DOHH2 (cell line): ENCODE data around the gene FNDC3A.
"Not testable (repeated sequence)": the region's sequence is repeated elsewhere in the genome, so short reads cannot be mapped to it uniquely, and the experiment has no call there.

Experiments used
- H3F3A ChIP-seq: fragments of 200-600 bp; sonication (generic), shearing (Covaris generic); 2 replicates; pipeline ENCODE4 v1.6.0; 2016; ENCODE audit warnings: antibody characterized with exemption, mild to moderate bottlenecking; ENCODE audit not compliant: control insufficient read depth, insufficient read depth
- H3K27ac ChIP-seq: fragments of 200-600 bp; sonication (generic); 2 replicates; pipeline ENCODE4 v1.5.1; 2014; ENCODE audit warnings: low read depth, mild to moderate bottlenecking, low read length, moderate library complexity
- H3K27me3 ChIP-seq: fragments of 200-600 bp; sonication (generic); 2 replicates; pipeline ENCODE4 v1.6.1; 2014; ENCODE audit warnings: mild to moderate bottlenecking, low read length, mixed read lengths; ENCODE audit not compliant: control insufficient read depth
- H3K36me3 ChIP-seq: fragments of 200-600 bp; sonication (generic); 2 replicates; pipeline ENCODE4 v1.6.1; 2014; ENCODE audit warnings: mild to moderate bottlenecking, low read length, moderate library complexity, mixed read lengths; ENCODE audit not compliant: control insufficient read depth
- H3K4me1 ChIP-seq: fragments of 200-600 bp; sonication (generic); 2 replicates; pipeline ENCODE4 v1.6.1; 2014; ENCODE audit warnings: mild to moderate bottlenecking, low read length, mixed read lengths; ENCODE audit not compliant: control insufficient read depth
- H3K4me2 ChIP-seq: fragments of 200-600 bp; sonication (generic); 2 replicates; pipeline ENCODE4 v1.6.0; 2014; ENCODE audit warnings: mild to moderate bottlenecking, low read length, moderate library complexity
- H3K4me3 ChIP-seq: fragments of 200-600 bp; sonication (generic); 2 replicates; pipeline ENCODE4 v1.5.1; 2014; ENCODE audit warnings: mild to moderate bottlenecking, low read length, mixed read lengths
- H3K79me2 ChIP-seq: fragments of 200-600 bp; sonication (generic); 2 replicates; pipeline ENCODE4 v1.6.1; 2014; ENCODE audit warnings: mild to moderate bottlenecking, low read length, mixed read lengths; ENCODE audit not compliant: control insufficient read depth
- H3K9me2 ChIP-seq: fragments of 200-600 bp; sonication (generic); replicated peaks from 2 replicates; pipeline ENCODE4 v1.6.1; 2014; ENCODE audit warnings: mild to moderate bottlenecking, low read length, mixed read lengths; ENCODE audit not compliant: control insufficient read depth
- H3K9me3 ChIP-seq: fragments of 200-600 bp; sonication (generic); 2 replicates; pipeline ENCODE4 v1.6.1; 2014; ENCODE audit warnings: antibody characterized with exemption, low read length, mixed read lengths; ENCODE audit not compliant: control insufficient read depth, insufficient read depth
- H4K20me1 ChIP-seq: fragments of 200-600 bp; sonication (generic); 2 replicates; pipeline ENCODE4 v1.6.0; 2014; ENCODE audit warnings: low read depth, mild to moderate bottlenecking, antibody characterized with exemption, low read length, moderate library complexity; ENCODE audit not compliant: control insufficient read depth, insufficient read depth
- EZH2phosphoT487 ChIP-seq: fragments of 200-600 bp; sonication (generic); IDR thresholded peaks from 2 replicates; pipeline ENCODE4 v1.6.1; 2017; ENCODE audit warnings: borderline replicate concordance, mild to moderate bottlenecking, antibody characterized with exemption, low read length, moderate library complexity, mixed read lengths
- TF ChIP-seq, protein P1 (sequence below): fragments of 200-600 bp; sonication (generic); IDR thresholded peaks from one replicate; pipeline ENCODE4 v1.5.1; 2014; ENCODE audit warnings: antibody characterized with exemption, mild to moderate bottlenecking, low read depth, low read length; ENCODE audit not compliant: poor library complexity, severe bottlenecking

Gene FNDC3A

GRCh38 chr13:49060678-49061387, 85.1 kb downstream of the FNDC3A start:
- H4K20me1 ChIP-seq, result no peaks in the 10 kb centered on the region
- H3K27me3 ChIP-seq, result no peaks in the 10 kb centered on the region
- TF ChIP-seq, protein P1, sequence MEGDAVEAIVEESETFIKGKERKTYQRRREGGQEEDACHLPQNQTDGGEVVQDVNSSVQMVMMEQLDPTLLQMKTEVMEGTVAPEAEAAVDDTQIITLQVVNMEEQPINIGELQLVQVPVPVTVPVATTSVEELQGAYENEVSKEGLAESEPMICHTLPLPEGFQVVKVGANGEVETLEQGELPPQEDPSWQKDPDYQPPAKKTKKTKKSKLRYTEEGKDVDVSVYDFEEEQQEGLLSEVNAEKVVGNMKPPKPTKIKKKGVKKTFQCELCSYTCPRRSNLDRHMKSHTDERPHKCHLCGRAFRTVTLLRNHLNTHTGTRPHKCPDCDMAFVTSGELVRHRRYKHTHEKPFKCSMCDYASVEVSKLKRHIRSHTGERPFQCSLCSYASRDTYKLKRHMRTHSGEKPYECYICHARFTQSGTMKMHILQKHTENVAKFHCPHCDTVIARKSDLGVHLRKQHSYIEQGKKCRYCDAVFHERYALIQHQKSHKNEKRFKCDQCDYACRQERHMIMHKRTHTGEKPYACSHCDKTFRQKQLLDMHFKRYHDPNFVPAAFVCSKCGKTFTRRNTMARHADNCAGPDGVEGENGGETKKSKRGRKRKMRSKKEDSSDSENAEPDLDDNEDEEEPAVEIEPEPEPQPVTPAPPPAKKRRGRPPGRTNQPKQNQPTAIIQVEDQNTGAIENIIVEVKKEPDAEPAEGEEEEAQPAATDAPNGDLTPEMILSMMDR, result no peak
- no peak for TF ChIP-seq EZH2phosphoT487
- no peaks in the 10 kb centered on the region for H3K9me2 ChIP-seq
- H3K27ac ChIP-seq, result no peak overlapping the region
- no peaks in the 10 kb centered on the region for H3K36me3 ChIP-seq
- no peak overlapping the region for H3K4me2 ChIP-seq
- no peak overlapping the region for H3K4me3 ChIP-seq
- no peaks in the 10 kb centered on the region for H3K4me1 ChIP-seq
- H3F3A ChIP-seq, result no peaks in the 10 kb centered on the region
- no peaks in the 10 kb centered on the region for H3K79me2 ChIP-seq
- H3K9me3 ChIP-seq, result no peaks in the 10 kb centered on the region

GRCh38 chr13:49061388-49061752, 85.7 kb downstream of the FNDC3A start:
- not testable (repeated sequence) for H3K9me2 ChIP-seq, H3K27ac ChIP-seq, H3K27me3 ChIP-seq, H4K20me1 ChIP-seq, H3K4me2 ChIP-seq, H3K79me2 ChIP-seq, H3K4me1 ChIP-seq, H3K9me3 ChIP-seq, H3F3A ChIP-seq, H3K36me3 ChIP-seq, H3K4me3 ChIP-seq

- no peaks in the 10 kb centered on the region for H4K20me1 ChIP-seq
- no peaks in the 10 kb centered on the region for H3K4me1 ChIP-seq
- H3K4me2 ChIP-seq, result no peak overlapping the region
- no peaks in the 10 kb centered on the region for H3K9me2 ChIP-seq
- no peak overlapping the region for H3K27ac ChIP-seq
- no peaks in the 10 kb centered on the region for H3K27me3 ChIP-seq
- H3F3A ChIP-seq, result no peaks in the 10 kb centered on the region
- no peaks in the 10 kb centered on the region for H3K9me3 ChIP-seq
- H3K36me3 ChIP-seq, result no peaks in the 10 kb centered on the region
- no peaks in the 10 kb centered on the region for H3K79me2 ChIP-seq
- no peak overlapping the region for H3K4me3 ChIP-seq
- TF ChIP-seq, protein P1, result no peak
- TF ChIP-seq EZH2phosphoT487, result no peak
Observed at GRCh38 chr13:49062297-49062896, 86.7 kb downstream of the FNDC3A start.

- H4K20me1 ChIP-seq, result no peaks in the 10 kb centered on the region
- H3K9me3 ChIP-seq, result no peaks in the 10 kb centered on the region
- no peak overlapping the region for H3K27ac ChIP-seq
- no peak overlapping the region for H3K4me2 ChIP-seq
- no peaks in the 10 kb centered on the region for H3K9me2 ChIP-seq
- H3K27me3 ChIP-seq, result no peaks in the 10 kb centered on the region
- H3K36me3 ChIP-seq, result no peaks in the 10 kb centered on the region
- H3K79me2 ChIP-seq, result no peaks in the 10 kb centered on the region
- no peaks in the 10 kb centered on the region for H3K4me1 ChIP-seq
- no peak overlapping the region for H3K4me3 ChIP-seq
- no peaks in the 10 kb centered on the region for H3F3A ChIP-seq
- no peak for TF ChIP-seq EZH2phosphoT487
- TF ChIP-seq, protein P1, result no peak
Observed at GRCh38 chr13:49063011-49063410, 87.3 kb downstream of the FNDC3A start.
